Ovary (tissue), 3 donors: ENCODE results near the gene CACNB2.

Source experiments
- CTCF ChIP-seq, 3 donors: fragments of 450-650 bp in 2 of 3; fragments of 200-600 bp in 1 of 3; IDR thresholded peaks; one replicate each; pipeline versions ENCODE4 v1.5.1 to v1.8.0; 2016 to 2022; ENCODE audit warnings: antibody characterized with exemption in 3 of 3, mild to moderate bottlenecking in 1 of 3
- EP300 ChIP-seq: sonication (generic); formaldehyde crosslinking; IDR thresholded peaks from one replicate; pipeline ENCODE4 v1.6.1; 2017; ENCODE audit warnings: antibody characterized with exemption
- POLR2A ChIP-seq: fragments of 450-650 bp; IDR thresholded peaks from one replicate; pipeline ENCODE4 v1.6.1; 2017; ENCODE audit warnings: antibody characterized with exemption, mild to moderate bottlenecking, moderate library complexity
- donor health status: DM: no; HTN: no; CAD: no.

- TF ChIP-seq CTCF (IDR thresholded peaks at IDR 0.05) (no peak), POLR2A (no peak), EP300 (no peak)
Measured at GRCh38 chr10:18362892-18363291, 222.7 kb downstream of the CACNB2 start.
